Activated CD8-positive, alpha-beta memory T cell treated with anti-CD3 and anti-CD28 coated beads, Interleukin-2, amount 50 U/mL, for 24 hours (primary cell): ENCODE results near the gene AOPEP.

Source experiments
- DNase-seq: peaks from one replicate; pipeline ENCODE4 v3.0.0-alpha.2; 2020; ENCODE audit errors: extremely low read depth

AOPEP gene, protein sequence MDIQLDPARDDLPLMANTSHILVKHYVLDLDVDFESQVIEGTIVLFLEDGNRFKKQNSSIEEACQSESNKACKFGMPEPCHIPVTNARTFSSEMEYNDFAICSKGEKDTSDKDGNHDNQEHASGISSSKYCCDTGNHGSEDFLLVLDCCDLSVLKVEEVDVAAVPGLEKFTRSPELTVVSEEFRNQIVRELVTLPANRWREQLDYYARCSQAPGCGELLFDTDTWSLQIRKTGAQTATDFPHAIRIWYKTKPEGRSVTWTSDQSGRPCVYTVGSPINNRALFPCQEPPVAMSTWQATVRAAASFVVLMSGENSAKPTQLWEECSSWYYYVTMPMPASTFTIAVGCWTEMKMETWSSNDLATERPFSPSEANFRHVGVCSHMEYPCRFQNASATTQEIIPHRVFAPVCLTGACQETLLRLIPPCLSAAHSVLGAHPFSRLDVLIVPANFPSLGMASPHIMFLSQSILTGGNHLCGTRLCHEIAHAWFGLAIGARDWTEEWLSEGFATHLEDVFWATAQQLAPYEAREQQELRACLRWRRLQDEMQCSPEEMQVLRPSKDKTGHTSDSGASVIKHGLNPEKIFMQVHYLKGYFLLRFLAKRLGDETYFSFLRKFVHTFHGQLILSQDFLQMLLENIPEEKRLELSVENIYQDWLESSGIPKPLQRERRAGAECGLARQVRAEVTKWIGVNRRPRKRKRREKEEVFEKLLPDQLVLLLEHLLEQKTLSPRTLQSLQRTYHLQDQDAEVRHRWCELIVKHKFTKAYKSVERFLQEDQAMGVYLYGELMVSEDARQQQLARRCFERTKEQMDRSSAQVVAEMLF

DNA sequence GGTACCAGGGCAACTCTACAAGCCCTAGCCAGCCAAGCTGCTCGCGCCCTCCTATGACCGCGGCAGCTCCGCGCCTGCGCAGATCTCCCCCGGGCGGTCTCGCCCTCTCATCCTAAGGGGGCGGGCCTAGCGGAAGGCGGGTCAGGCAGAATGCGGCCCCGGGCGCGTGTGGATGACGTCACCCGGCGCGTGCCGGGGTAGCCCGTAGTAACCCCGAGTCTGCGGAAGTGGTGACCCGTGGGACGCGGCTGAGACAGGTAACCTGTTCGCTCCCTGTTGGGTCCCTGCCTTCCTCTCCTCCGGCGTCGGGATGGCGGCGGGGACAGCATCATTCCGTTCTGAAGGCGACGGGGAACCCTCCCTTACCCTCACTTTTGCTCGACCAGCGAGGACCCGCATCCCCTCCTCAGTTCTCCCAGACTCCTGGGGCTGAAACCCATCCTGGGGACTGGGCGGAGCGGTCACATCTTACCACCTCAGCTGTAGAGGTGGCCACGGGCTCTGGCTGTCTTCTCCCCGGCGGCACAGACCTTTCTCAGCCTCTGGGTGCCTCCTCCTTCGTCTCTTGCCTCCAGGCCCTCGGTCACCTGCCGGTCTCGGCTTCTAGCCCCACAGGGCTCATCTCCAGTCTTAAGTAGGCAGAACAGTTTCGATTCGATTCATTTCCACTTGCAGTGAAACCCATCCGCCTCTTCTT lies at the start of gene AOPEP:
AOPEP (plus strand) TSS at position 205 of the 697 bp plus-strand sequence. CDS start 33,085 bp downstream, outside the sequence.
- peak; percentile 97 for DNase-seq

DNA sequence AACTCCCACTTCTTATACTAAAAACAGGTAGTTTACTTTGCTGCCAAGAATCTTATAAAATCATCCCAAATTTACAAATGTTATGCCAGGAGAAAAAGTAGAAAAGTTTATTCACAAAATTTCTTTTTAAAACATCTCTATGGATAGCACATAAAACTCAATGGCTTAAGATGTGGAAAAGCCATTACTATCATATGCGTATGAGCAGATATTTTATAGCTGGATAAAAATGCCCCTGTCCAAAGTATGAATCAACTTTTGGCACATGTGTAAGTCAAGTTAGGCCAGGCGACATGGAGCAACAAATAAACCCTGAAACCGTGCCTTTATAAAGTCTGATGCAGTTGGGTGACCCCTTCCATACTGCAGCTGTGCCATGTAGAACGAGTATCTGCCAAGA lies 48.6 kb upstream of the AOPEP start:
- no peak for DNase-seq

DNA sequence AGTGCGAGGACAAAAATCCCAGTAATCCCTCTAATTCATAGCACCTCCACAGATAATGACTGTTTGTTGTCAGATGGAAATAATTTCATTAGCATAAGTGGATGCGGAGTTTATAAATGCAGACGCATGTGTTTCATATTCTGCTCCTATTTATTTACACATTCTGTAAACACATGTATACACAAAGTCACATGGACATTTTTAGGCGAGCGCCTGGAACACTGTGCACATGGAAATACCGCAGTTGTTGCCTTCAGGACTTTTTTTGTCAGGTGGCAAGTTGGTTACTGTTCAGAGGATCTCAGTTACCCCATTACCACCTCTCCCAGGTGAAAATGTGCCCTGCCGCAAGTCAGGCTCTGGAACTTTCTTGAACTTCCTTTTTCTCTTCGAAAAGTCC lies 46.9 kb upstream of the AOPEP start:
- DNase-seq, result no peak

DNA sequence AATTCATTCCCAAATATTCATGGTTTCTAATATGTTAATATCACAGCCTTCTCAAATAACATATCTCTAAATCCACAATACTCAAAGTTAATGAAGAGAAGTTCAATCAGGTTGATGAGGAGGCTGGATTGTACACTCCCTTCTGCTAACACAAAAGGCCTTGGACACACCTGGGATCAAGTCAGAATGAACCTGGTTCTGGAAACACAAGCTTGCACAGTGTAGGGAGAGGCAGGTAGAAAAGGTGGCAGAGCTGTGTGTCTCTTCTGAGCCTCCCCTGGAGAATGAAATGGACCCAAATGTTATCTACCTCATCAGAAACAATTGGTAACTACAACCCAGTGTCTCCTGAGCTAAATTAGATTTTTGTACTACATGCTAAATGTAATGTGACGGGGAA lies 46.5 kb upstream of the AOPEP start:
- no peak for DNase-seq

DNA sequence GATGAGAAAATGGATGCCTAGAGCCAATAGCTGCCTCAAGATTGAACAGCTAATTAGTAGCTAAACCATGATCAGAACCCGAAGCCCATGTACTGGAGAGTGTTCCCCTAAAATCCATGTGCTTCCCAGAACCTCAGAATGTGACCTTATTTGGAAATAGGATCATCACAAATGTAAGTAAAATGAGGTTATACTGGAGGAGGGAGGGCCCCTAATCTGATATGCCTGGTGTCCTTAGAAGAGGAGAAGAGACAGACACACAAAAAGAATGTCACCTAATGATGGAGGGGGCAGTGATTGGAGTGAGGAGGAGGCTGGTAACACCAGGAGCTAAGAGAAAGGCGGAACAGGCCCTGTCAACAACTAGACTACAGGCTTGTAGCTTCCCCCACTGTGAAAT lies 45.9 kb upstream of the AOPEP start:
- DNase-seq, result no peak

DNA sequence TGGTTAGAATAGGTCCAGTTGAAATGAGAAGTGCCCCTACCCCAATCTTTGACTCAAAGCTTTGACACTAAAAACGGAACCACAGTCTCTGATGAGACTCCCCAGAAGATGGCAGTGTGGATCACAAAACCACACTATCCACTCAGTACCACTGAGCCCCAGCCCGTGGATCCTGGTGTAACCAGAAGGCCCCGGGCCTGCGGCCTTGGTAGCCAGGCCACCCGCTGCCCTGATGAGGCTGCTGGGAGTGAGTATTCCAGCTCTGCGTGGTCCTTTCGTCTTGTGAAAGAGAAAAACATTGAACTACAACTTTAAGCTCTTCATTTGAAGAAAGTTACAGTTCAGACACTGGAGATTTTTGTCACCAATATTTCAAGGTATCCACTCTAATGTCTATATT lies 45.0 kb upstream of the AOPEP start:
- DNase-seq, result peak; percentile 8

DNA sequence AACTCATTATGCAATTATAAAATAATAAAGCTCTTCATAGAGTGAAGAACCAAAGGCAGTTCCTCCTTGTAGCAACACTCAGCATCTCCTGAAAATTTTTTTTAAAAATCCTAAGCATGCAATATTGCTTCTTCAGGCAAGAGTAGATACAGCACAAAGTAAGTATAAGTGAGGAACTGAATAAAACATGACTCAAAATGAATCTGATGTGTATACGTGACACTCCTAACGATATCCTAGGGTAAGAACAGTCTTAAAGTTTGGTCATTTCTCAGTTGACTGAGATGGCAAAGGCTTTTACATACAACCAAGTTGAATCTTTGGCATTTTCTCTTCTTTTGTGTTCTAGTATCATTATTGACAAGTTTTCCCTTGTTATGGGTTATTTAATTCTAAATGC lies 41.1 kb upstream of the AOPEP start:
- no peak for DNase-seq

DNA sequence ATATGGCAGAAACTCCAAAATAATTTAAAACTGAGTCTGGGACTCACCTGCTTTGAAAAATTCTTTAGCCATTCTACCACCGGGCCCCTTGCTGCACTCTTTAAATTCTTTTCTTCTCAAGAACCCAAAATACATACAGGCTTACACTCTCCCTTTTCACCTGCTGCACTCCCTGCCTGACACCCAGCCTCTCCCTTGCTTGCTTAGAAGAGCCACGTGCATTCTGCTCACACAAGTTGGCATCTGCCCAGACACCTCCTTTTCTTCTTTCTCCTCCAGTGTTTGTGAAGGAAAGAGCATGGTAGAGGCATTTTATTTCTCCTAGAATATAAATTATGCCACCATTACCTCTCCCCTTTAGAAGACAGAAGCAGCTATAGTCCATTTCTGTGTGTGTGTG lies 39.0 kb upstream of the AOPEP start:
- no peak for DNase-seq

DNA sequence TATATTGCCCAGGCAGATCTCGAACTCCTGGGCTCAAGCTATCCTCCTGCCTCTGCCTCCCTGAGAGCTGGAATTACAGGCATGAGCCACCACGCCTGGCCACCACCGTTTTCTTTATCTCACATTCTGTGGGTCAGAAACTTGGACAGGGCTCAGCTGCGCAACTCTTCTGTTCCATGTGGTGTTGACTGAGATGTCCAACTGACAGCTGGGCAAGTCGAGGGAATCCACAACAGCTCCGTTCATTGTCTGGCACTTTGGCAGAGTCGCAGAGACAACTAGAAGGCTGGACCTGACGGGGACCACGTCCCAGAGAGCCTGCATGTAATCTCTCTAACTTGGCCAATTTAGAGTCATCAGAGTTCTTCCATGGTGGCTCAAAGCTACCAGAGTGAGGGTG lies 36.2 kb upstream of the AOPEP start:
- no peak for DNase-seq

DNA sequence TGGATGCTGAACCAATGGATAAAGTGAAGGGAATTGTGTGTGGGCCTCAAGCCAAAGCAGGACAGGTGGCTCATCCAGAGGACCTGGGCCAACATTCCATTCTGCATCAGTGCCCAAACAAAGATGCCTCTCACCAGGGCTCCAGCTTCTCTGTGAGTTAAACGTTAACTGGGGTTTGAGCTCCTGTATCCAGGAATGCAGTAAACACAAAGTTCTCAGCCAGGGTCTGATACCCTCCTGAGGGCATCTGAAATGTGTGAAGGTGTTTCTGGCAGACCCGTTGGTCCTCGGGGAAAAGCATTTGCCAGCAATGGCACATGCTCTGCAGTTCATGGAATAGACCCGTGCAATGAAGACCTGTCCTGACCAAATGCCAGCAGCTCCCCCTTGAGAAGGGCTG lies 33.9 kb upstream of the AOPEP start:
- no peak for DNase-seq

DNA sequence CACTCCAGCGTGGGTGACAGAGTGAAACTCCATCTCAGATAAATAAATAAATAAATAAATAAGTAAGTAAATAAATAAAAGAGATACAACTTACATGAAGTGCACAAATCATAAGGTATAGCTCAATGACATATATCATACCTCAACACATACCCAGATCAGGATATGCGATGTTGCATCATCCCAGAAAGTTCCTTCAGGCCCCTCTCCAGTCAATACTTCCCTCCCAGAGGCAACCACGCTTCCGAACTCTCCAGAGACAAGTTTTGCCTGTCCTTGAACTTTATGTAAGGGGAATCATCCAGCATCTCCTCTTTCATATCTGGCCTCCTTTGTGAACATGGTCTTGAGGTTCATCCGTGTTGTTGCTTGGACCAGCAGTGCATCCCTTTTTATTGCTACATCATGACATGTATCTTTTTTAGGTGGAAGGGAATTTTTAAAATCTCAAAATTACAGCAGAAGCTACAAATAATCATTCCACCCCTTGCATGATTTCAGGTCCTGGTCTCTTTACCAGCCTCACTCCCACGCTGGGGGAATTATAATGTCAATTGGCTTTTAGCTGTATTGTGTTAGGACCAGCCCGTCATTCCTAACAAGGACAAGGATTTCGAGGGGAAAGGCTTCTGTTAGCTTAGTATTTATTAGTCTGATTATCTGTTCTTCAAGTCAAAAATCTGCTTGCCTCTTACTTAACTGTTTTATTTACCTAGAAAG lies 32.9 kb upstream of the AOPEP start:
- no peak for DNase-seq

DNA sequence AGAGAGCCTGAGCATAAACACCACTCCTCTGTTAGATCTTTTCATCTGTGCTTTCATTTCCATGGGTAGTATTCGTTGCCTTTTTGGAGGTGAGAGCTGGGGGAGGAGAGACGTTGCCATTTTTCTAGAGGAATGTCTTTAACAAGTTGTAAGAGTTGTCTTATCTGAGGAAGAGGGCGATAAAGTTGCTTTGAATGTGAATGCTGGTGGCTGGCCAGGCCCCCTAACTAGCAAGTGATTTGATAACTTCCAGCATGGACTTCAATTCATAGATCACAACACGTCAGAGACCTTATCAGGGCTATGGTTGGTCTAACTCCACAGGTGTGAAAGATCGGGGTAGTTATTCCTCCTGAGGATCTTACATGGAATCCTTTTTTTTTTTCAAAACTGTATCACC lies 30.0 kb upstream of the AOPEP start:
- DNase-seq, result no peak

DNA sequence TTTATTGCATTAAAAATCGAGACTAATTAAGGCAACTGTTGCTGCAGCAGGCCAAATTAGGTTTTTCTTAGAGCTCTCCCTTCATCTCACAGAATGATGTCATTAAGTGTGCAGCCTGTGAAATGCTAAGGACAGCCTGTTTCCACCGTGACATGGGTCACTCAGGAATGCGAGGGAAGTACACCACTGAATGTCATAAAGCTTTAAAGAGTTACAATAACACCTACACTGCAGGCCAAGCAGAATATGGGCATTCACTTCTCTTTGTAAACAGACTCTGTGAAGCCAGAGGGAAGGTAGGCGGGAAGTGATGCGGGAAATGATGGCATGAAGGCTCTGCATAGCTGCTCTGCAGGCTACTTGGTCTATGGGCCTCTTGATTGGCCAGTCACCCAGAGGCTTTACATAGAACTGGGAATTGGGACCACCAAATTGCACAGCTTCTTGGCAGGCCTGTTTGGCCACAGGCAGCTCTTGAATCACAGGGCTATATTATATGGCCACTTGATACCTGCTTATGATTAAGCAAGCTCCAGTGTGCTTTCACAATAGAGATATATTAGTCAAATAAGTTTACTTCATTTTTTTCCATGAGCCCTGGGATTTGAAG lies 28.4 kb upstream of the AOPEP start:
- no peak for DNase-seq

DNA sequence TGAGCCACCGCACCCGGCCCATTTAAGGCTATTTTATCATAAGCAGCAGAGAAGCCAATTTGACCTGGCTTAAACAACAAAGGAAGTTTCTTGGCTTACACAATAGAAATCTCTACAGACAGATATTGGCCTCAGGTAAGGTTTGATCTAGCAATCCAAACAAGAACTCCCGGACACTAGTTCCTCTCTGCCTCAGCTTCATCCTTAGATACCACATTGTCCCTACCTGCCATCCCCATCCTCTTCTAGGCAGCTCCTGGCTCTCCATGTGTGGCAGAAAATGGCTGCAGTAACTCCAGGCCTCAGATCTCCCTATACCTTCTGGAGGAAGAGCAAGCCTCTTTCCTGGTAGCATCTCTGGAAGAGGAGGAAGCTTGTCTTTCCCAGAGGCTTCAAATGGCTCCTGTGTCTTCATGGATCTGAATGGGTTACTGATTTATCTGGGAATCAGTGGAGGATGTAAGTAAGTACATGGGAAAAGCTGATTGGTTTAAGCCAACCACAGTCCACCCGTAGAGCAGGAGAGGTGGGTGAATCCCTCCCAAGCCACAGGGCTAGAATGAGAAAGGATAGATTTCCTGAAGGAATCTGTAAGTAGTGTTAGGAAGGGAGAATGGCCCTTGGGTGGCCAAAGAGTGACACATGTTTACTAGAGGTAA lies 26.7 kb upstream of the AOPEP start:
- DNase-seq, result no peak

DNA sequence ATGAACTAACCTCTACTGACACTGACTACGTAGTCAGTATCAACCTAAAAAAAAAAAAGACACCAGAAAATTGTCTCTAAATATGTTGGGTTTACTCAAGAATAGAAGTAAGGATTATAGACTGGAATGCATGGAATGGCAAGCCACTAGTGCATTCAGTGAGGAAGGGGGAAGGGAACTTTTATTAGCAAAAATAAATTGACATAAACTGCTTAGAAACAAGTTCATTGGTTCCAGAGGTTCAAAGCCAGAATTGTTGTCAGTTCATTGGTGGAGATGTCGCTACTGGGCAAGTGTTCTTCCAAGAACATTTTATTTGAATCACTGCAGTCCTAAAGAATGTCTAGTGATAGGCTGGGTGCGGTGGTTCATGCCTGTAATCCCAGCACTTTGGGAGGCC lies 26.1 kb upstream of the AOPEP start:
- DNase-seq, result no peak

DNA sequence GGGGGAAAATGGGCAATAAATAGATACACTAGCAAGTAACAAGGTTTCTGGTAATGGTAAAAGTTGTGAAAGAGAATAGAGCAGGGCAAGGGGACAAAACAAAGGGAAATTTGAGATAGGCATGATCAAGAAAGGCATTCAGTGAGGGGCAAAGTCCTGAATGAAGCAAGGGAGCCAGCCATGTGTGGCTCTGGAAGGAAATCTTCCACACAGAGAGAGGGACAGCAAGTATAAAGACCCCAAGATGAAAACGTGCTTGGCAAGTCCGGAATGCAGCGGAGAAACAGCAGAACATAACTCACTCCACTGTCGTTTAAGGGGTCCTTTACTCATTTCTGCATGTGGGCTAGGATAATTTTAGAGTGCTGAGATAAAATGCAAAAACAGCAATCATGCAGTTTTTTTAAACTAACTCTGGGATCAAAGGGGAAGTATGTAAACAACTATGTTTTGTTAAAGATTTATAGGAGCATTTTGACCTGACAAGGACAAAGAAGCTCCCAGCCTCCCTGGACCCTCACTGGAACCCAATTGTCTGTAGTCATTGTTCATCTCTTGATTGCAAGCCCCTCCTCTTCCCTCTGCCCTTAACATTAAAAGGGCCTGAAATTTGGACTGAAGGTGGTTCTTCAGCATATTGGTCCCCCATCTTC lies 22.9 kb upstream of the AOPEP start:
- no peak for DNase-seq

DNA sequence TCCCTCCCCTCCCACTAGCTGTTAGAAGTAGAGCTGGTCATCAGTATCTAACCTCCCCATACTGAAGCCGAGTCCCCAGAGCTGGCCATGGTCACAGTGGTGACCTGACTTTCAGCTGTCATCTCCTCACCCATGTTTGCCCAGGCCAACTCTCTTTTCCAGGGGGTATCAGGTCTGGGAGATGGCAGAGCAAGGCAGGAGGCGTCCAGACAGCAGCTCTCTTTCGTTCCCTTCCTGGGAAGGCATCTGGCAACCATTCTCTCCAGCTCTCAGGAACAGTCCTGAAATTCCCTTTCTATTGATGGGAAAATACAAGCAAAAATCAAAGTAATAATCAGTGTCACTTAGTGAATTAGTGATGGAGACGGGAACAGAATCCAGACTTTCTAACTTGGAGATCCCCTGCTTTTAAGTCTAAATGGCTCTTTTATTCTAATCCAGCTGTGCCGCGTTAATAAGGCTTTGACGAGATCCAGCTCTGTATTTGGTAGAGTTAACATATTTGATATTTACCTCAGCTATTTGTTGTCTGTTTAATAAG lies 21.3 kb upstream of the AOPEP start:
- no peak for DNase-seq

DNA sequence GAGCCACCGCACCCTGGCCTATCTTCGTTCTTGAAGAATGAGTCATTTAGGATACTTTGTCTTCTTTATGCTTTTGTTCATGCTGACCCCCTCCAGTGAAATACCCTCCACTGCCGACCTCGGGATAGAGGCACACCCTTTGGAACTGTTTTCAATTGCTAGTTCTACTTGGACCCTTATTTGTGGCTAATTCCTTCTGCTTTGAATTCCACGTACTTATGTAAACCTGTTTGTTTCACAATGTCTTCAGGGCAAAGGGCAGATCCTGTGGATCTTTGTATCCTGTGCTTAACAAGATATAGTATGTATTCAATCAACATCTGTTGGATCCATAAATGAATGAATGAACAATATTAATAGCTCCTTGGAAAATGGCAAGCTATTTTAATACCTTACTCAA lies 19.6 kb upstream of the AOPEP start:
- no peak for DNase-seq

DNA sequence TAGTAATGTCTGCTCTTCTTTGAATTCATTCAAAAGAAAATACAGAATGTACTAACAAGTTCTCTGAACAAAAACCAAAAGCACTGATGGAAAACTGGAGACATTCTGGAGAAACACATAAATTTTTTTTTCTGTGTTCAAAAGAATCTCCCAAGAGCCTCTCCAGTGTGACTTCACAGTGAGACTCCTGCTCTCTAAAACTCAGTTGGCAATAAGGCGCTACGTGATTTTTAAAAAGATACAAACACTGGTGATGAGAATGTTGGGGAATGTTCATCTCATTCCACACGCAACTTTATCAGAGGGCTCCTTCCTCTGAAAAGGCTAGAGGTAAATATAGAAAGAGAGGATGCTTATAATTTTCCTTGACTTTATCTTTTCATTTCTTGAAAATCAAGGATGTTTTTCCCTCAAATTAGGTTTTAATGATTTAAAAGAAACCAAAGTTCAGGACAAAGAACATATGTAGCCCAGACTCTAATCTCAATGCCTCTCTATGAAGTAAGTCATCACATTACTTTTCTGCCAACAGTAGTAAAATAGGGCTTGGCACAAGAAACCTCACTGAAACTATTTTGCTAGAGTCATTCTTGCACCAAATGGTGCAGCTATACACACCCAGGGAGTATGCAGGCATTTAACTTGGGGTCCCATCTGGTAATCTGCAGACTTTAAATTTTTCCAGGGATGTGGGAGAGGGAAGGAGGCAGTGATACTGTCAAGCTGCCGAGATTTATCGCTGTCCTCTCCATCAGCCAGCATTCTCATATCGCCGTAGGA lies 12.9 kb upstream of the AOPEP start:
- DNase-seq, result no peak
